Activated gamma-delta T cell treated with anti-CD3 and anti-CD28 coated beads, Interleukin-2, amount 50 U/mL, for 16 hours (primary cell): Measurements from ENCODE around the gene ACSL3.
"Not testable (repeated sequence)": the region's sequence is repeated elsewhere in the genome, so short reads cannot be mapped to it uniquely, and the experiment has no call there.

Experiments
- DNase-seq: peaks from one replicate; pipeline ENCODE4 v3.0.0-alpha.2; 2020; ENCODE audit warnings: low read depth

ACSL3 gene

DNA sequence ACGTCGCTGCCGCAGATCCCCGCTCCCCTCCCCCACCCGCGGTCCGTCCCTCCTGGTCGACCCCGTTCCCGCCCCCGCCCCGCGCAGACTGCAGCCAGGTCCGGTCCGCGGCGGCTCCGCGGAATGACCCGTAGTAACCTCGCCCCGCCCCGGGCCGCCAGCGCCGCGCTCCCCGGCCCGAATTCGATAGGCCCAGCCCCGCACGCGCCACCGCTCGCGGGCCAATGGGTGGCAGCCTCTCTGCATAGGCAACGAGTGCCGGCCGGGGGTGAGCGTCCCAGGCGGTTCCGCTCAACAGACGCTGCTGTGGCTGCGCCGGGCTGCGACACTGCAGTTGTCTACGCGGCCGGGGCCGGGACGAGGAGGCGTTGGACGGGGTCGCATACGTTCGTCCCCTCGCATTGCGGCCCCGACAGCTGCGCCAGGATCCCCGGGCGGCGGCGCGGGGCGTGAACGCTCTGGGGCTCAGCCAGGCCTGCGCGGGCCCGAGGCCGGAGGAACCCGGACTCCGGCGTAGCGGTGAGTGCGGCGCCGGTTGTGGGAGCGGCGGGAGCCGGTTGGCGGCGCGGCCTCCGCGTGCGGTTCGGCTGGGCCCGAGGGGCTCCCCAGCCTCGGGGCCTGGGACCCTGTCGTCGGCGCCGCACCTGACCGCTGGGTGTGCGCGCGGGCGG, at the start of gene ACSL3:
ACSL3 (plus strand) TSS at position 297 of the 671 bp plus-strand sequence. CDS start 47,737 bp downstream, outside the sequence.
- DNase-seq: peak; percentile 85

DNA sequence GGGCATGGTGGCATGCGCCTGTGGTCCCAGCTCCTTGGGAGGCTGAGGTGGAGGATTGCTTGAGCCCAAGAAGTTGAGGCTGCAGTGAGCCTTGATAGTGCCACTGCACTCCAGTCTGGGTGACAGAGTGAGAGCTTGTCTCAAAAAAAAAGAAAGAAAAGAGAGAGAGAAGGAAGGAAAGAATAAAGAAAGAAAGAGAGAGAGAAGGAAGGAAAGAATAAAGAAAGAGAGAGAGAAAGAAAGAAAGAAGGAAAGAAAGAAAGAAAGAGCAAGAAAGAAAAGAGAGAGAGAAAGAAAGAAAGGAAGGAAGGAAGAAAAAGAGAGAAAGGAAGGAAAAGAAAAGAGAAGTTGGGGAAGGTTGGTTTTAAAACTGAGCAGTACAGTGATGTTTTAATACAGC, 49.0 kb upstream of the ACSL3 start:
- no peak for DNase-seq

DNA sequence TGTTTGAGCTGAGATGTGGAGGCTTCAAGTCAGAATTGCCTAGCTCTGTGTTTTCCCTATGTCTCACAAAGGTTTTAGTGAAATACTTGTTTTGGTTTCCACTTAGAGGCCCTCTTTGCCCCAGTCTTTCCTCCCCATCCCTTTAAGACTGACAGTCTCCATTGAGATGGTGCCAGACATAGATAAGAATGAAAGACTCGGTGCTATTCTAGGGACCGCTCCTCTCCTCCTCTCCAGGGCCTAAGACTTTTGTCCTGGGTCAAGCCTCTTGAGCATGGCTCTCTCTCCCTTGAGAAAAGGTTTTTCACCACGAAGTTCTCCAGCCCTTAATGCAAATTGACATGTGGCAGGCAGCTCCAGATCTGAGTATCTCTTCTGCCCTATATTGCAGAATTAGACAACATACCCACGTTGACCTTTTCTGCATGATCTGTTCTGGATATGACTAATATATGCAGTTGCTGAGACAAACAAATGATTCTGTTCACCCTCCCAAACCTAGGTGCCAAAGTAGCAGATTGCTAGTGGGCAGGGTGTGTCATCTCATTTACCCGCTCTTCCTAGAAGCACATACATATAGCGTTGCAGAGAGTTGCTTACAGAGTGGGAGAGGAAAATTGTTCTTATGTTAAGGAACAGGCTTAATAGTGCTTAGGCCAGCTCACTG, 47.5 kb upstream of the ACSL3 start:
- DNase-seq: no peak

DNA sequence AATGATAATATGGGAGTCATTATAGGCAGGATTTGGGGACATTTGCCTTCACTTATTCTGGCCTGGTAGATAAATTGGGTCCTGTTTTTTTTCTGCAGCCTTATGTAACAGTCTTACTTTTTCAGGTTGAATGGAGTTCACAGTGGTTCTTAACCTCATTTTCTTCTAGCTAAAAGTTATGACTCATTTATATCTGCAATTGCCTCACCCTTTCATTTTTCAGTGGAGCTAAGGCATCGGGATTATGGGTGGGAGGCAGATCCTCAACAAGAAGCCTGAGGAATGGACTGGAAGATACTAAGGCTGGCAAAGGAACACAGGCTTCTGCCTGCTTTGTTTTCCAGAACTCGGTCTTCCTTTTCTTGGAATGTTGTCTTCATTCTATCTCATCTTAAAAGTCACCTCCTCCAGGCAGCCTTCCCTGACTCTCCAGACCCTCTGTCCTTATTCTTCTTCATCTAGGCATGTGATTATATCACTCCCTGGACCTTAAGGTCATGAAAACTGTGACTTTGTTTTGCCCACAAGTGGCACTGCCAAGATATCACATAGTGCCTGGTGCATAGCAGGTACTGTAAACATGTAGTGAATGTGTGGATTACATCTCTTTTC, 41.0 kb upstream of the ACSL3 start:
- no peak for DNase-seq

DNA sequence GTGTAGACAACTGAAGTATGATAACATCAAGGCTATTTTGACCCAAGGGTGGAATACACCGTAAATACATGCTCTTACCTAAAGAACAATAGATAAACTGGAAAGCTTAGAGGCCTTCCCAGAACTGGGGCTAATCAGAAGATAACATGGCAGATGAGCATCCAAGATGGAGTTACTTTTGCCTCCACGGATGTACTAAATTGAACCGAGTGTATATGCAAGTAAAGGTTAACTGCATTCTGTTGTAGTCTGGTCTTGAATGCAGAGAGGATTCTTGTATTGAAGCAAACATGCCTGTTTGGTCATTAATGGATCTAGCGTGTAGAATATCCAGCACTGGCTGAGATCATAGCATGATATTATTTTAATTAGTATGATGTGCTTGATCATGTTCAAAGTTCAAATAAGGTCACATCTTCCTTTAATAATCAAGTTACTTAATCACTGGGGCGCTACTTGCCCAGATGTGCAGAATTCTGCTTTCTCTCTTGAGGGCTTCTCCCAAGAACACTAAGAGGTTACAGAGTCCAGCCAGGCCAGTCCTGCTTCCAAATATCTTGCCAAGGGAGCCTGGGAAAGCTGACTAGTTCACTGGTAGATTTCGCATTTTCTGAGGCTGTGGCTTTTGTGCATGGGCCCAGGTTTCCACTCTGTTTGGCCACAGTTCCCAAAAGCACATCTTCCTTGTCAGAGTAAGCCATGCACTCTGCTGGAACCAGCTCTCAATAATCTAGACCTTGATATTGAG, 37.5 kb upstream of the ACSL3 start:
- DNase-seq: no peak

DNA sequence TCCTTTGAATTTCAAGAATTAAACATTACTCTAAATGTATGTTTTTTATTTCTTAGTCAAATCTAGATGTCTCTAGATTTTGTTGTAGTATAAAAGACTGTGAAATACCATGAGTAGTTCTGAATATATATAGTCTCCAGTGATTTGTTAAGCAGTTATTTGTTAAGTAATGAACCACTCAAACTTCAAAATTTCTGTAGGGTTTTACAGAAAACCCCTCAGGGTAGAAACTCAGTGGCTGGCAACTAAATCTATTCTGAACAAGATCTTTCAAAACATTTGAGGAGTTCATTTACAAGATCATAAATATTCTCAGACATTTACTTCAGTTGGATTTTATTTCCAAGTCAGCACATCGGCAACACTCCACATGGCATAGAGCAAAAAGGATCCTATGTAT, 35.8 kb upstream of the ACSL3 start:
- DNase-seq: no peak

DNA sequence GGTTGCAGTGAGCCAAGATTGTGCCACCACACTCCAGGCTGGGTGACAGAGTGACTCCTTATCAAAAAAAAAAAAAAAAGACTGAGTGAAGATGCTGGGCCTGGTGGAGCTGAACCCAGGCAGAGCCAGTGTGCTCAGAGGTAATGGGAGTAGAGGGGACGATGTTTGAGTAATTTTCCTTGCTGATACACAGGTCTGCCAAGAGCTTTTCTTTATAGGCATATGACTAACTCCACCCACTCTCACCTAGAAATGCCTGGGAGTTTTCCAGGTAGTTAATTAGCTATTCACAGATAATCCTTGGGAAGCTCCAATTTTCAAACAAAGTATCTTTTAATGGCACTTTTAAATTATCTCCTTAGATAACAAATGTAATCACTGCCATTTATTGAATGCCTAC, 33.4 kb upstream of the ACSL3 start:
- DNase-seq: no peak

DNA sequence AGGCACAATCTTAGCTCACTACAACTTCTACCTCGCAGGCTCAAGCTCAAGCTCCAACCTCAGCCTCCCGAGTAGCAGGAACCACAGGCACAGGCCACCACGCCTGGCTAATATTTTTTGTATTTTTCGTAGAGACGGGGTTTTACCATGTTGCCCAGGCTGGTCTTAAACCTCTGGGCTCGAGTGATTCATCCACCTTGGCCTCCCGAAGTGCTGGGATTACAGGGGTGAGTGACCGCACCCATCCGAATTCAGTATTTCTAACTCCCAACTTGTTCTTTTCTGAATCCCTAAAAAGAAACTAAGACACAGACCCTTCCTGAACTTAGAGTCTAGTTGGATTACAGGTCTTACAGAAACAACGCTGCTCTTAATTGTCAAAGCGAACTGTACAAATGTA, 32.3 kb upstream of the ACSL3 start:
- DNase-seq: no peak

DNA sequence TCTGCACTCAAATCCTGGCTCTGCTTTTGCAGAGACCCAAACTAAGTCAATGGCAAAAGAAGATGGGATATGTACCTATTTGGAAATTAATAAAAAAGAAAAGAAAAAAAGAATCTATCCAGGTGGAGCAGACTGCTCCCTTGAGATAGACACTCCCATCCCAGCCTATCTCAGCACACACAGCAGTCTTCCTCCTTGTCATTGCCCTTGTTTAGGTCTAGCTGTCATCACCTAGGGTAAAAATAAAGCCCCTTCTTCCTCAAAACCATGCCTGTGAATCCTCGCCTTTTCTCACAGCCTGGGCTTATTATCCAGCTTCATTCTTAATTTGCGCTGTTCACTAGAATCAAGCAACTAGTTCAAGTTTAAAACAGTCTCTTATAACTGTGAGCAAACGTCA, 30.7 kb upstream of the ACSL3 start:
- DNase-seq: no peak

DNA sequence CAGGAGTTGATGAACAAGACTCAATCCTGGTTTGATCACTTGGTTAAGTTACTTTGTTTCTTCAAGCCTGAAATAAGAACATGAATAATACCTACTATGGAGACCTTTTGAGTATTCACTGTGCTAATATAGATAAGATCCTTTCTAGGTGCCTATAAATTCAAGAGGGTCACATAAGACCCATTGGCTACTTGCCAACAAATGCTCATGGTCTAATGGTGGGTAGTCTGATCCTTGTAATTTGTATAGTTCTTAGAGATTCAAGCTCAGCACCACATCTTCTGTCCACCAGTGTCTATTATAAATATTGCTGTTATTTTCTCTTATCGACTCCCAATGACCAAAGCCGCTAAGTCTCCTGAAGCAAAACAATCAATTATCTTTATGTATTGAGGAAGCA, 27.4 kb upstream of the ACSL3 start:
- DNase-seq: no peak

DNA sequence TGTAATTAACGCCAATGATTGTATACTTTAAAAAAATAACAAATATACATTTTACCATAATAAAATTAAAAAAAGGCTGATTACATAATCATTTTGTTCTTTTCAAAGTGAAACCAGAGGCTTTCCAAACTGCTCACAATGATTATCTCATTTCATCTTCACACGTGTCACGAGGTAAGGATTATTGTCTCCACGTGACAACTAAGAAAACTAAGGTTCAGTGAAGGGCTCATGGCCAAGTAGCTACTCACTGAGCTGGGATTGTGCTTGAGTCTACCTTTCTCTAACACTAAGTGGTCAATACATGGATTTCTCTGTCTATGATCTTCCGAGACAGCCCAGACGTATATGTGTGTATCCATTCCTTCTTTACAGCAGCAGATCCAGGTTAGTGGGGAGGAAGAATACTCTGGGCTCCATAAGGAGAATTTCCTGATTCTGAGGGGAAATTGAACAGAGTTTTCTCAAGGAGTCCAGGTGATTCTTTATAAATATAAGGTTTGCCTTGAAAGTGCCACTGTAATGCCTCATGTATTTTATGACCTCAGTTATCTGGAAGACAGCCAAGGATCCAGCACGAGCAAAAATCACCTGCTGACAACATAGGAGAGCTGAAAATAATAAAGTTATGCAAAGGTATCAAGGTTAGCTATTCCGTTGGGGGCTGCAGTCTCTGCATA, 25.6 kb upstream of the ACSL3 start:
- no peak for DNase-seq

DNA sequence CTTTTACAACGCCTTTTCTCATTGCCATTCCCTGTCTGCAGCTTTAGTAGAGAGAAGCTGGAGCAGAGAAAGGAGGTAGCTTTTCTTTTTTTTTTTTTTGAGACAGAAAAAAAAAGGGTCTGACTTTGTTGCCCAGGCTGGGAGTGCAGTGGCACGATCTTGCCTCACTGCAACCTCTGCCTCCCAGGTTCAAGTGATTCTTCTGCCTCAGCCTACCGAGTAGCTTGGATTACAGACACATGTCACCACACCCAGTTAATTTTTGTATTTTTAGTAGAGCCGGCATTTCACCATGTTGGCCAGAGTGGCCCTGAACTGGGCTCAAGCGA, 25.0 kb upstream of the ACSL3 start:
- no peak for DNase-seq

DNA sequence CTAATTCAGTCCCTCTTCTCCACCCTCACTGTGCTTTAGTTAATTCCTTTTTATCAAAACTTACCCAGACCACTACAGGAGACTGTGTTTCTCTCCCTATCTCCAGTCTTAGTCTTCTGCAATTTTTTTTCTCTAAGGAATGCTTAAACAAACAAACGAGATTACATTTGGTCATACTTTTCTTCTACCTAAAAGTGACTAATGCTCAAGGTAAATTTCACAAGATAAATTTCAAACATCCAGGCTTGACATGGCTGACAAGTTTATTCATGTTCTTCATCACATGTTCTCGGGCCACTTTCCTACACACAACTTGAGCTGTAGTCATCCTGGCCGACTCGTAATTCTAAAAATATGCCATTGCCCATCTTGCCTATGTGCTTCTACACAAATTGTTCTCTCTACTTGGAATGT, 23.2 kb upstream of the ACSL3 start:
- no peak for DNase-seq

DNA sequence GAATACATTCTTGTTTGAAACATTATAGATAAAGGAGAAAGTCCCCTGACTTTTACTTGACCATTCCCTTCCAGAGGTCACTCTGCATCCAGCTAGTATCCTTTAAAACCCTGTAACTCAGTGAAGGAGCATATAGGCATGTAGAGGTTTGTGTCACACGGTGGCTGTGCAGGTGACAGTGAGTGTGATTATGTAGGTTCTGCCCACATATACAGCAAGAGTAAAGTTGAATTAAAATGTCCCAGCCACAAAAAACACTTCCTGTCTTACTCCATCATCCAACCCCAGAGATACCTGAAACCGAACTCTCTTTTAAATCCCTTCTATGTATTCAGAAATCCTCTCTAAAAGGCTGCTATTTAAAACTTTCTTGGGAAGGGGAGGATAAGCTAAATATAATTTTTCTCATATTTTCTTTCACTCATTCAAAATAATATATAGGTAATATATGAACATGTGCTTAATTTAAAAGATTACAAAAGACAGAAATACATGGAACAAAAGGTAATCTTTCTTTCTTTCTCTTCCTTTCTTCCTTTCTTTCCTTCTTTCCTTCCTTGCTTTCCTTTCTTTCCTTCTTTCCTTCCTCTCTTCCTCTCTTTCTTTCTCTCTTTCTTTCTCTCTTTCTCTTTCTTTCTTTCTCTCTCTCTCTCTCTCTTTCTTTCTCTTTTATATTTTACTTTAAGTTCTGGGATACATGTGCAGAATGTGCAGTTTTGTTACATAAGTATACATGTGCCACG, 20.6 kb upstream of the ACSL3 start:
- no peak for DNase-seq

DNA sequence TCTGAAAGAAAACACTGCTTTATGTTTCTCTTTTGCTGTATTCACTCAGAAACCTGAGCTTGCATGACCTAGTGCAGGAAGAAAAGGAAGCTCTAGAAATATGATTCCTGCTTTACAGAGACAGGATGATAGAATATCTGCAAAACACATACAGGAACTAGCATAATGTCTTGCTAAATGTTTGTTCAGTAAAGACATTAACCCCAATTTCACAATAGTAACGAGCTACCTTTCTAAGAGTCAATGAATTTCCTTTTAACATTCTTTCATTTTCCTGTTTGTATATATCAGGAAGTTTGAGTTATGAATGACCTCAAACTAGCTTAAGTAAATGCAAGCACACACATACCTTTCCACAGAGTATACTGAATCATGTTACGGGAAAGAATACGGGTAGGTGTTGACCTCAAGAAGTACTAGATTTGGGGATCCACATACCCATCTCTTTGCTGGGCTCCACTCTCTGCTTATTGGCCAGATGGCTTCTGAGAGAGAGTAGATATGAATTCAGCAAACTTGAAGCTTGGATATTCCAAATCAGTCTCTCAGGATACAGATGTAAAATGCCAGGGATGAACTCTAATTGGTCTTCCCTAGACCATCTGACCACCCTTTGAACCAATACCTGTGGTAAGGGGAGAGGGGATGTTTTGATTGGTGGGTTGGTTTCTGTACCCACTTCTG, 18.2 kb upstream of the ACSL3 start:
- no peak for DNase-seq

DNA sequence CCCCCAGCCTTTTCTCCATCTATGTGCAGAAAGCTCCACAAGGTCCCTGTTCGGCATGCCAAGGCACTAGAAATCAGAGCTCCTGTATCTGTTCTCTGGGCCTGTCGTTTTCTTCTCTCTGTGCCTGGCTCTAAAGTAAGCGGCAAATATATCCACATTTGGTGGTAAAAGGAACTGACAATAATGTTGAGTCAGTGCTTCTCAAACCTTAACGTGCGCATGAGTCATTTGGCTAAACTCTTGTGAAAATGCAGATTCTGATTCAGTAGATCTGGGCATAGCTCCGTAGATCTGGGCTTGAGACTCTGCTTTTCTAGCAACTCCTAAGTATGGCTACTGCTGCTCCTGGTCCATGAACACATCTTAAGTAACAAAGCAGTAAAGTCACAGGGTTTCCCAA, 16.5 kb upstream of the ACSL3 start:
- no peak for DNase-seq

DNA sequence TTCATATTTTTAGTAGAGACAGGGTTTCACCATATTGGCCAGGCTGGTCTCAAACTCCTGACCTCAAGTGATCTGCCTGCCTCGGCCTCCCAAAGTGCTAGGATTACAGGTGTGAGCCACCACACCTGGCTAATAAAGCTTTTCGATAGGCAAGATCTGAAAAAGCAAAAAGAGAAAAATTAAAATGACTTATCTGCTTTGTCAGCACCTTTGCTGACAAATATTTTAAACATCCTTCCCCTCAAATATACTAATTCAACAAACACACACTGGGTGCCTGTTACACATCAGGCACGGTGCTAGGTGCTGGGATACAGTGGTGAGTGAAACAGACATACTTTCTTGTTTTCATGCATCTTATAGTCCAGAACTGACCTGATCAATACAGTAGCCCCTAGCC, 15.5 kb upstream of the ACSL3 start:
- not testable (repeated sequence) for DNase-seq

DNA sequence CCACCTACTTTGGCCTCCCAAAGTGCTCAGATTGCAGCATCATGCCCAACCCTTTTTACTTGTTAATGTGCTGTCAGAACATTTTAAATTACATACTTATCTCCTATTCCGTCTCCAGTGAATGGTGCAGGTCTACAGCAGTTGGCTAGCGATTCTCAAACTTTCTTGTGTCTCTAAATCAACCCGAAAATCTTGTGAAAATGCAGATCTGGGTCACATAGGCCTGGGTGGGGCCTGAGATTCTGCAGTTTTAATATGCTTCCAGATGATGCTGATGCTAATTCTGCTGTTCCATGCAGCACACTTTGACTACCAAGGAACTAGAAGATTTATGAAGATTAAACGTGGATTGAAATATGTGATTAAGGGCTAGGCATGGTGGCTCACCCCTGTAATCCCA, 14.8 kb upstream of the ACSL3 start:
- no peak for DNase-seq

DNA sequence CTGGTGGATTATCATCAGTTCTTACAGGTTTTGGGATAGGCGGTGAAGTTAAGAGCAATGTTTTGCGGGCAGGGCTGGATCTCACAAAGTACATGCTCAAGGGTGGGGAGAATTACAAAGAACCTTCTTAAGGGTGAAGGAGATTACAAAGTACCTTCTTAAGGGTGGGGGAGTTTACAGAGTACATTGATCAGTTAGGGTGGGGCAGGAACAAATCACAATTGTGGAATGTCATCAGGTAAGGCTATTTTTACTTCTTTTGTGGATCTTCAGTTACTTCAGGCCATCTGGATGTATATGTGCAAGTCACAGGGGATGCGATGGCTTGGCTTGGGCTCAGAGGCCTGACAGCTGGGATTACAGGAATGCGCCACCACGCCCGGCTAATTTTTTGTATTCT, 12.8 kb upstream of the ACSL3 start:
- not testable (repeated sequence) for DNase-seq

DNA sequence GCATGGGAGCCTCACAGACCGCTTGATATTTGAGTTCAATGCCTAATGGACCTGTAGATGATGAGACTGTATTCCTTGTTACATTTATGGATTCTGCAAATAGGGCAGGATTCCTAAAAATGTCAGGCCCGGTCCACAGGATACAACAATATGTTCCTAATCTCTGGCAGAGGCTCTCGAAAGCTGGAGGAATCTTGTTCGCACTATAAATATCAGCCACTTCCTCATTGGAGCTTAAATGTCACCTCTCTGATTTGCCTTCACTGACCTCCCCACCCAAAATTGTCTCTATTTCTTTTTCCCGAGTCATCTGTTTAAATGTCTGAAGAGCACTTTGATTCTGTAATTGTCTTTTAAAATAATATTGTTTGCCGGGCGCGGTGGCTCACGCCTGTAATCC, 12.0 kb upstream of the ACSL3 start:
- DNase-seq: no peak

DNA sequence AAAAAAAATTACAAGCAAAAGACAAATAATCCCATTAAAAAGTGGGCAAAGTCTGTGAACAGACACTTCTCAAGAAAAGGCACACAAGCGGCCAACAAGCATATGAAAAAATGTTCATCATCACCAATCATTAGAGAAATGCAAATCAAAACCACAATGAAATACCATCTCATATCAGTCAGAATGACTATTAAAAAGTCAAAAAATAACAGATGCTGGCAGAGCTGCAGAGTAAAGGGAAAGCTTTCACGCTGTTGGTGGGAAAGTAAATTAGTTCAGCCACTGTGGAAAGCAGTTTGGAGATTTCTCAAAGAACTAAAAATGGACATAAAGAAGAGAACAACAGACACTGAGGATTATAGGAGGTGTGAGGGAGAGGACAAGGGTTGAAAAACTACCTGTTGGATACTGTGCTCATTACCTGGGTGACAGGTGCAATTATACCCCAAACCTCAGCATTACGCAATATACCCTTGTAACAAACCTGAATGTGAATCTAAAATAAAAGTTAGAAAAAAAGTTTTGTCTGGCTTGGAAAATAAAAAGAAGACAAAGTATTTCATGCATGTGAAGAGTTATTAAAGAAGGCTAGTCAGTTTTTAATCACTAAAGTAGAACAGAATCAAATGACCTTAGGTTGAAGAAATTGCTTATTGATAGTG, 8.7 kb upstream of the ACSL3 start:
- no peak for DNase-seq
